GM19043 (cell line): ENCODE results near the gene ROR1.
"Not testable (repeated sequence)": the region's sequence is repeated elsewhere in the genome, so short reads cannot be mapped to it uniquely, and the experiment has no call there.

Source experiments
- ATAC-seq: cut with Tn5 transposase; IDR thresholded peaks from one replicate; pipeline ENCODE4 v1.9.1; 2021; ENCODE audit warnings: low read depth; ENCODE audit not compliant: unreplicated experiment

ROR1 gene

GRCh38 chr1:63789856-63790605 lies 16.2 kb downstream of the ROR1 start:
- no peak for ATAC-seq

DNA sequence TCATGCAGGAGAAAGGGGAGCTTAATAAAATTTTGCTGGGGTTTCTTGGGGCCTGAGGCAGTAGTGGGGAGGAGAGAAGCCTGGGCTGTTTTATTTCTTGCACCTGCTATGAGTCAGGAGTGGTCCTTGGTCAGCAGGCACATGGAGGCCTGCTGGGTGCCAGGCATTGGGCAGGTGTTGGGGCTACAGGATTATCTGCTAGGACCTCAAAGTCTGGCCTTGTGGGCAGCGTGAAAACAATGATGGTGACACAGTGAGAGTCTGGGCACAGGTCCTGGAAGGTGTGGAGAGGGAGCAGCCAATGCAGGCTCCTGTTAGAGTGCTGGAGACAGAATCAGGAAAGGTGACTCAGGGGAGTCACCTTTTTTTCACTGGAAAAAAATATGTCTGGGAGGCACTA lies 17.2 kb downstream of the ROR1 start:
- ATAC-seq, result no peak

GRCh38 chr1:63792152-63792551 lies 18.3 kb downstream of the ROR1 start:
- no peak for ATAC-seq

DNA sequence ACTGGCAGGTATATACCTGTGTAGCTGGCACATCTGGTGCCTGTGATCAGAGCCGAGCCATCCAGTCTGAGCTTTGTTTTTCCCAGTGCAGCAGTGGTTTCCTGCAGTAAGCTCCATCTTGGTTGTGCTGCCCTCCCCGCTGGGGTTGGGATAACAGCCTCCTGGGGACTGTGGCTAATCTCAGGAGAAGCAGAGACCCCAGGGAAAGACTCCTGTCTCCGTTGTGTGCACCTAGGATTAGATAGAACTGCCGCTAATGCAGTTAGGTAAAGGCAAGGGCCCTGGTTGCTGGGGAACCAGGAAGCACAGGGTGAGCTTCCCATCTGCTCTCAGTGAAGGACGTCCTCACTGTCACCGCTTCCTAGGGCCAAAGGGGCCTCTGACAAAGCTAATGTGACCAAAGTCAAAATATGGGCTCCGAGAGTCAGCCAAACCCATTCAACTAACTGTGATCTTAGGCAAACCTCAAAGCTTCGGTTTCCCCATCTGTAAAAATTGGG lies 20.0 kb downstream of the ROR1 start:
- ATAC-seq, result no peak

DNA sequence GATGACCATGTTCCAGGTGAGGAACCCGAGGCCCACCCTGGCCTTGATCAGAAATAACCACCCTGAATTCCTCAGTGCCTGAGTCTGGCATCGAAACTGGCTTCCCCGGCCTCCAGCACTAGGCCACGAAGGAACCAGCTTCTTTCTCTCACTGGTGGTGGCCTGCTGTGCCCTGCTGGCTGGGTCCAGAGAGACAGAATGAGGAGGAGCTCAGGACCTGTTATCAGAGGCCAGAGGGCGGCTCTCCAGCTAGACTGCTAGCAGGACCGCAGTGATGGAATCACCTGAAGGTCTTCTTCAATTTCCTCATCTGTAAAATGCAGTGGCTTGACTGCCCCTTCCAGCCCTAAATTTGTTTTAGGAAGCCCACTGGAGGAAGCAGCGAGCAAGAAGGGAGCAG lies 20.5 kb downstream of the ROR1 start:
- ATAC-seq, result no peak

DNA sequence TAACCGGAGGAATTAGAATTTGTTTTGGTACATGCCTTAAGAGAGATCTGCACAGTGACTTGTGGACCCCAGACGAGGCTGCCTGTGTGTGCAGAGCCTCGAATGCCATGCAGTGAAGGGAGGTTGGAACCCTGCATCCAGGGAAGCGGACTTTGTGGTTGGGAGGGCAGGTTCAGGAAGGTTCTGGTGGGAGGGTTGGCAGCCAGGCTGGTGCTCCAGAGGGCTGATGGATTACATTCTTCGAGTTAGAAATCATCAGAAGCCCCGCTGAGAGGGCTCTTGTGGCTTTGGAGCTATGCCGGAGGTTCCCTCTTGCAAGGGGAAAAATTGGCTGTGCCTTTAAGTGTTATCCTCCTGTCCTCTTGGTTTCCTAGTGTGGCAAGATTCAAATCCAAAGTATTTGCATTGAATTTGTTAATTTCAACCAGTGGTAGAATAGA lies 21.1 kb downstream of the ROR1 start:
- ATAC-seq, result no peak

GRCh38 chr1:63795455-63795854 lies 21.6 kb downstream of the ROR1 start:
- ATAC-seq, result no peak

- ATAC-seq, result no peak
Observed at GRCh38 chr1:63797056-63797726, 23.4 kb downstream of the ROR1 start.

DNA sequence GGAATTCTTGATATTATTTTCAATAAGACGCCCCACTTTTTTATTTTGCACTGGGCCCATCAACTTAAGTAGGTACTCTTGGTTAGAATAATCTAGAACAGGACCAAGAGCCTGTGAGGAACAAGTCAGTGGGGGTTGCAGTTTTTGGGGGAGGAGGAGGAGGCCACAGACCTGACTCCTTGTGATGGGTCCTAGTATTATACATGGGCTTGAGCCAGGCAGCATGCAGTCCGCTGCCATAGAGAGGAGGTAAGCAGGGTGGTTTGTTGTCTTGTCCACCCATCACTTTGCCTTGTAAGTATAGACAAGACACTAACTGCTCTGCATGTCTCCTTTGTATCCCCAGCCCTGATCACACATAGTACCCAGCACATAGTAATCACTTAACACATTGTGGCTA lies 24.5 kb downstream of the ROR1 start:
- ATAC-seq, result no peak

GRCh38 chr1:63799307-63799706 lies 25.5 kb downstream of the ROR1 start:
- ATAC-seq, result no peak

- no peak for ATAC-seq
Observed at GRCh38 chr1:63799820-63800219, 26.0 kb downstream of the ROR1 start.

GRCh38 chr1:63802109-63802508 lies 28.3 kb downstream of the ROR1 start:
- no peak for ATAC-seq

DNA sequence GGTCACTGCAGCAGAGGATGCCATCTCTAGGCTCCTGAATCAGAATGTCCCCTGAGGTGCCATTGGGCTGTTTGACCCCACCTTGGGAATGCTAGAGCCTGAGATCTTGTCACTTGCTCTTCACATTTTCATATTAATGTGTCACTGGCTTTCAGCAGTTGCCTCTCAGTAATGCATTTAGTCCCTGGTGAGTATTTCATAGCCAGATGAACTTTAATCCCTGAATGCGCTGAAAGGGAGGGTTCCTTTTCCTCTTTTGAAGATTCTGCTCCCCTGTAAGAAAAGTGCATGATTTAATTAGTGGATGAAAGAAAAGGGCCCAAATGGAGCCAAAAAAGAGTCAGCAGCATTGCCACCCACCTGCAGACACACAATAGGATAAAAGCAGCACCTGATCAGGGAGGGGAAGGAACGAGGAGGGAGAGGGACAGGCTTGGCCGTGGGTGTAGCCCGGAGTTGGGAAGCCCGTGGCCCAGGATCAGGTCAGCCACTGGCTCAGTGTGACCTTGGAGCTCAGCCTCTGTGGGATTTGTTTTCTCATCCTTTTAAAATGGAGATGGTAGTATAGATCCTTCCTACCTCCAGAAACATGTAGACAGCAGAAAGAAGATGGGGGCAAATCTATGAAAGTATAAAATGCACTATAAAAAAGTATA lies 31.1 kb downstream of the ROR1 start:
- no peak for ATAC-seq

GRCh38 chr1:63807046-63807445 lies 33.2 kb downstream of the ROR1 start:
- ATAC-seq, result no peak

DNA sequence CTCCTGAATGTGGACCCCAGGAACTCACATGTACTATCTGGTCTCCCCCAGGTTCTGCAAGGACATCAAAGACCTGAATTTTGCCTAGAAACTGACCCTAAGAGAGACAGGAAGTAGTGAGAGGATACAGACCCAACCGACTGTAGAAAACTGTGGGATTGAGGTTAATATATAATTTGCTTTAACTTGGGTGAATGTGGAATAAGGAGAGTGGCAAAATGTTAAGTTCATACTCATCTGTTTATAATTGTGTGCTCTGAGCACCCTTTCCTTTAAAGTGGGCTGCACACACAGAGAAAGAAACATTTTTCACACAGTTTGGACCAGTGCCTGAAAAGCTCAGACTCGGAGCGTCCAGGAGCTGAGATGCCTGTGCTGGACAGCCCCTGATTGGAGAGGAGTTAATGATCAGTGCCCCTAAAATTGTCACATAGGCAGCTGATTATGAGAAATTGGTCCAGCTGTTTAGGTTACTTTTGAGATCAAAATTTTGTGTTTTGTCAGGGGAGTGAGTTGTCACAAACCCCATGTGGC lies 37.2 kb downstream of the ROR1 start:
- no peak for ATAC-seq

DNA sequence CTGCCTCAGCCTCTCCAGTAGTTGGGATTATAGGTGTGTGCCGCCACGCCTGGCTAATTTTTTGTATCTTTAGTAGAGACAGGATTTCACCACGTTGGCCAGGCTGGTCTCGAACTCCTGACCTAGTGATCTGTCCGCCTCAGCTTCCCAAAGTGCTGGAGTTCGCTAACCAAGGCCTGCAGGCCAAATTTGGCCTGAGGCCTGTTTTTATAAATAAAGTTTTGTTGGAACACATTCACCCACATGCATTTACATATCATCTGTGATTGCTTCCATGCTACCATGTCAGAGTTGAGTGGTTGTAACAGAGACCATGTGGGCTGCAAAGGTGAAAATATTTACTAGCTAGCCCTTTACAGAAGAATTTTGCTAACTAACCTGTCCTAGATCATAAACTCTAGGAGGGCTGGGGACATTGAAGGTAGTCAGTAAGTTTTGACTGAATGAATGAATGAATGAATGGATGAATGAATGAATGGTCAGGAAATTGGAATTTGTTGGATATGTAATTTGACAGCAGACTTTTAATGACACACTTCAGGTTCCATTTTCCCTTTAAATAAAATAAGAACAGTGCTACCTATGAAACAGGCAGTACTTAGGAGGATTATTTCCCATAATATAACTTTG lies 38.4 kb downstream of the ROR1 start:
- ATAC-seq, result no peak

DNA sequence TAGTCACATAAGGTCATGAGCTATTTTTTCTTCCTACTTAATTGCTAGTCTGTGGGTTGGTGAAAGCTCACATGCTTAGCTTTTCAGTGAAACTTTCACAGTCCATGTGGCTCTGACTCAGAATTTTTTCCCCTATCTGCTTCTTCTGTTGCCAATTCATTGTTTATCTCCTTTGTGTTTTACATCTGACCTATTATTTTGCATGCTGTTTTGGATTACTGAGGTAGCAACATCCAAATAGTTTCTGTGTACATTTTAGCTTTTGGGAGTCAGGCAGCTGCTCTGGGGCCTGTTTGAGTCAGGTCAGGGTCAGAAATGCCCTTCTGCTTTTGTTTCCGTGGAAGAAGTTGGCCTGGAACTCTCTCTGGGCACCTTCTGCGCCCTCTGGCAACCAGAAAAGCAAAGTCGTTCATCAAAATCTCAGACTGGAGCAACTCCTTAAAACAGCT lies 40.0 kb downstream of the ROR1 start:
- no peak for ATAC-seq

DNA sequence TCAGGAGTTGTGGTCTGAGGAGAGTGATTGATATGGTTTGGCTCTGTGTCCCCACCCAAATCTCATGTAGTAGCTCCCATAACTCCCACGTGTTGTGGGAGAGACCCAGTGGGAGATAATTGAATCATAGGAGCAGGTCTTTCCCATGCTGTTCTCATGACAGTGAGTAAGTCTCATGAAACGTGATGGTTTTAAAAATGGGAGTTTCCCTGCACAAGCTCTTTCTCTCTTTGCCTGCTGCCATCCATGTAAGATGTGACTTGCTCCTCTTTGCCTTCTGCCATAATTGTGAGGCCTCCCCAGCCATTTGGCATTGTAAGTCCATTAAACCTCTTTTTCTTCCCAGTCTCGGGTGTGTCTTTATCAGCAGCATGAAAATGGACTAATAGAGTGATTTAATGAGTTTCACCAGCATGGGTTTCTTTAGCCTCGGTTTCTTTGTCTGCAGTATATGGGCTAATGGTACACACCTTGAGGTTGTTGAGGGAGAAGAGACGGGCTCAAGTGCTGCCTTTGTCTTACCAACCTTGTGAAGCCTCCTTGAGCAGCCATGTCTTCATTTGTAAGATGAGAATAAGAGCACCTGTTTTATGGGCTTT lies 42.5 kb downstream of the ROR1 start:
- ATAC-seq, result not testable (repeated sequence)

- no peak for ATAC-seq
Observed at GRCh38 chr1:63817152-63817667, 43.4 kb downstream of the ROR1 start.

DNA sequence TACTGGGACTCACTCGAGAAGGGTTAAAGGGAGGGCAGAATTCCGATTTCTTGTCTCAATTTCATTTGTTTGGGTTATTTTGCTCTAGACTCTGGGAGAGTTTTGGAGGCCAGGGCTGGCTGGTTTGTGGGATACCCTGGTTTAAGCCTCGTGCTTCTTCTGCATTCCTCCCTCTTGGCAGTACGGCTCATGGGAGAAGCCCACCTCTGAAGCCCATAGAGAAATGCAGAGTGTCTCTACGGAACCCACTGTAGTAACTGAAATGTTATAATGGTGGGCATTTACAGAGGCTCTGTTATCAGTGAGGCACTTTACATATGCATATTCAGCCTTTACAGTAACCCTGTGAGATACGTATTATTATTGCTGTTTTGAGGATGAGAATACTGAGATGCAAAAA lies 43.9 kb downstream of the ROR1 start:
- no peak for ATAC-seq
